ENCODE results near the gene CREBBP.

- TF ChIP-seq POLR2A (IDR thresholded peaks at IDR 0.05; ENCODE audit: low read depth) (no peak), EP300 (IDR thresholded peaks at IDR 0.05) (no peak)
Observed at GRCh38 chr16:3819175-3819527, 61.4 kb downstream of the CREBBP start.
